OCI-LY1 (cell line): ENCODE measurements around the gene CAMTA1.

Experiments used
- H2AFZ ChIP-seq: fragments of 200-600 bp; sonication (generic), shearing (Covaris generic); 2 replicates; pipeline ENCODE4 v1.6.0; 2014; ENCODE audit warnings: antibody characterized with exemption, mild to moderate bottlenecking, low read length
- H3F3A ChIP-seq: fragments of 200-600 bp; sonication (generic), shearing (Covaris generic); 2 replicates; pipeline ENCODE4 v1.6.0; 2014; ENCODE audit warnings: mild to moderate bottlenecking, antibody characterized with exemption, low read length, moderate library complexity; ENCODE audit not compliant: insufficient read depth
- H3K27ac ChIP-seq: fragments of 200-600 bp; sonication (generic); 2 replicates; pipeline ENCODE4 v1.5.1; 2014; ENCODE audit warnings: low read length, mixed run types, mild to moderate bottlenecking, low read depth; ENCODE audit not compliant: poor library complexity, severe bottlenecking
- H3K27me3 ChIP-seq: fragments of 200-600 bp; sonication (generic); 2 replicates; pipeline ENCODE4 v1.6.0; 2014; ENCODE audit warnings: antibody characterized with exemption, mild to moderate bottlenecking, low read length, moderate library complexity; ENCODE audit not compliant: insufficient read depth
- H3K36me3 ChIP-seq: fragments of 200-600 bp; sonication (generic); 2 replicates; pipeline ENCODE4 v1.6.1; 2014; ENCODE audit warnings: mild to moderate bottlenecking, antibody characterized with exemption, low read length, moderate library complexity, mixed read lengths; ENCODE audit not compliant: insufficient read depth
- H3K4me1 ChIP-seq: fragments of 200-600 bp; sonication (generic); 2 replicates; pipeline ENCODE4 v1.5.1; 2014; ENCODE audit warnings: mild to moderate bottlenecking, low read length, moderate library complexity; ENCODE audit not compliant: insufficient read depth, severe bottlenecking
- H3K4me2 ChIP-seq: fragments of 200-600 bp; sonication (generic), shearing (Covaris generic); 2 replicates; pipeline ENCODE4 v1.6.1; 2014; ENCODE audit warnings: low read length
- H3K4me3 ChIP-seq: fragments of 200-600 bp; sonication (generic); 2 replicates; pipeline ENCODE4 v1.5.1; 2014; ENCODE audit warnings: low read length, low read depth, mild to moderate bottlenecking, mixed read lengths; ENCODE audit not compliant: poor library complexity, severe bottlenecking
- H3K79me2 ChIP-seq: fragments of 200-600 bp; shearing (Covaris generic); 2 replicates; pipeline ENCODE4 v1.6.1; 2016; ENCODE audit warnings: mixed run types, low read length, mixed read lengths; ENCODE audit not compliant: insufficient read depth
- H3K9ac ChIP-seq: fragments of 200-600 bp; sonication (generic), shearing (Covaris generic); 2 replicates; pipeline ENCODE4 v1.6.1; 2014; ENCODE audit warnings: mild to moderate bottlenecking, low read length, mixed read lengths
- H3K9me2 ChIP-seq: fragments of 200-600 bp; sonication (generic), shearing (Covaris generic); 2 replicates; pipeline ENCODE4 v1.6.1; 2014; ENCODE audit warnings: low read depth, mild to moderate bottlenecking, low read length, mixed read lengths
- H3K9me3 ChIP-seq: fragments of 200-600 bp; shearing (Covaris generic); 2 replicates; pipeline ENCODE4 v1.6.1; 2014; ENCODE audit warnings: low read length, mixed read lengths
- H4K20me1 ChIP-seq: fragments of 200-600 bp; sonication (generic), shearing (Covaris generic); 2 replicates; pipeline ENCODE4 v1.6.0; 2016; ENCODE audit warnings: mild to moderate bottlenecking, low read length; ENCODE audit not compliant: insufficient read depth
- EZH2 ChIP-seq: fragments of 200-600 bp; sonication (generic), shearing (Covaris generic); IDR thresholded peaks from 2 replicates; pipeline ENCODE4 v1.8.0; 2017; ENCODE audit warnings: borderline replicate concordance, mixed run types, mild to moderate bottlenecking, antibody characterized with exemption, low read length, moderate library complexity, mixed read lengths
- TF ChIP-seq, protein P1 (sequence below): fragments of 200-600 bp; sonication (generic), shearing (Covaris generic); IDR thresholded peaks from 2 replicates; pipeline ENCODE4 v1.5.1; 2017; ENCODE audit warnings: mild to moderate bottlenecking, antibody characterized with exemption, low read length, moderate library complexity, mixed read lengths

Gene CAMTA1

DNA sequence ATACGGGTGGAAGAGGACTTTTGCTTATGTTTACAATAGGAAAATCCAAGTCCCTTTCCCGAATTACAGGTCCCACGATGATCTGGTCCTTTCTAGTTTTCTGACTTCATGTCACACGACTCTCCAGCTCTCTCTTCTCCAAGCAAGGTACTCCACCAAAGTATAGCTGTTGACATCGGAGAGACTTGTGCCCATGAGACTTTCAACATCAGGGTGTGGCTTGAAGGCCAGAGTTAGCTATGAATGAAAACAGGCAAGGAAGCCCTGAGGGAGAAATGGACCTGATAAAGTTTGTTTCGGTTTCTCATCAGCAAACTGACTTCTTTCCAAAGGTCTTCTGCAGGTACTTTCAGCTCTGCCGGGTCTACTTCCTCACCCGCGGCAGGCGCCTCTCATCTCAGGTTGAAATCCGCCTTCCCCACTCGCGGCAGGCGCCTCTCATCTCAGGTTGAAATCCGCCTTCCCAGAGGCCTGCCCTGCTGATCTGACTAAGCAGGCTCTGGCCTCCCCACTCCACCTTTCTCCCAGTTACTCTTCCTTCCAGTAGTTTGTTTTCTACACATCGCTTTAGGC lies 996.8 kb downstream of the CAMTA1 start:
- Histone ChIP-seq H3K79me2 (no peaks in the 10 kb centered on the region), H2AFZ (no peak overlapping the region), H3K9me2 (no peaks in the 10 kb centered on the region), H4K20me1 (no peaks in the 10 kb centered on the region), H3K9ac (no peak overlapping the region; the same call in 1 of the 2 replicates), H3F3A (no peaks in the 10 kb centered on the region), H3K4me3 (no peak overlapping the region), H3K27ac (no peak overlapping the region), H3K4me1 (peaks cover 16% of the 10 kb centered on the region), H3K36me3 (peaks cover 34% of the 10 kb centered on the region), H3K9me3 (no peaks in the 10 kb centered on the region), H3K4me2 (no peak overlapping the region; the same call in 1 of the 2 replicates), H3K27me3 (no peaks in the 10 kb centered on the region)
- TF ChIP-seq EZH2: no peak

DNA sequence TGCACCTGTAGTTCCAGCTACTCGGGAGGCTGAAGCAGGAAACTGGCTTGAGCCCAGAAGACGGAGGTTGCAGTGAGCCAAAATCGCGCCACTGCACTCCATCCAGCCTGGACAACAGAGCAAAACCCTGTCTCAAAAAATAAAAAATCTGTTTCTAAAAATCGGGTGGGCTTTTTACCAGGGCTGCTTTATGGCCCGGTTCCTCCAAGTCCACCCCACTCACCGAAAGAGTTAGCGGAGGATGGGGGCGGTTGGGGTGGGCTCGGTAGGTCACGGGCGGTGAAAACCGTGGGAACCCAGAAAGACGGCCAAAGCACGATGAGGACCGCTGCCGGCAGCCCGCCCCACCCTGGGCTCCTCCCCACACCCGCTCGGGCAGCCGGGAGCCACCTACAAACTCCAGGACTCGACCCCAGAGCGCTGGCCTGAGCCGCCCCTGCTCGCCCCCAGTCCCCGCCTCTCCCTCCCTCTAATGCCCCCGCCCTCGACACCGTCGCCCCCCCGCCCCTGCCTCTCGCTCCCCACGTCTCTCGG lies 998.0 kb downstream of the CAMTA1 start:
- H3F3A ChIP-seq: no peaks in the 10 kb centered on the region
- H3K27me3 ChIP-seq: no peaks in the 10 kb centered on the region
- no peak overlapping the region for H2AFZ ChIP-seq
- no peaks in the 10 kb centered on the region for H3K9me3 ChIP-seq
- H4K20me1 ChIP-seq: no peaks in the 10 kb centered on the region
- no peak overlapping the region for H3K27ac ChIP-seq
- peaks cover 16% of the 10 kb centered on the region for H3K4me1 ChIP-seq
- H3K9ac ChIP-seq: peak overlapping the region; percentile 53; the same call in 1 of the 2 replicates
- H3K9me2 ChIP-seq: no peaks in the 10 kb centered on the region
- H3K4me2 ChIP-seq: peak overlapping the region; percentile 65
- no peaks in the 10 kb centered on the region for H3K79me2 ChIP-seq
- TF ChIP-seq EZH2: no peak
- TF ChIP-seq, protein P1, sequence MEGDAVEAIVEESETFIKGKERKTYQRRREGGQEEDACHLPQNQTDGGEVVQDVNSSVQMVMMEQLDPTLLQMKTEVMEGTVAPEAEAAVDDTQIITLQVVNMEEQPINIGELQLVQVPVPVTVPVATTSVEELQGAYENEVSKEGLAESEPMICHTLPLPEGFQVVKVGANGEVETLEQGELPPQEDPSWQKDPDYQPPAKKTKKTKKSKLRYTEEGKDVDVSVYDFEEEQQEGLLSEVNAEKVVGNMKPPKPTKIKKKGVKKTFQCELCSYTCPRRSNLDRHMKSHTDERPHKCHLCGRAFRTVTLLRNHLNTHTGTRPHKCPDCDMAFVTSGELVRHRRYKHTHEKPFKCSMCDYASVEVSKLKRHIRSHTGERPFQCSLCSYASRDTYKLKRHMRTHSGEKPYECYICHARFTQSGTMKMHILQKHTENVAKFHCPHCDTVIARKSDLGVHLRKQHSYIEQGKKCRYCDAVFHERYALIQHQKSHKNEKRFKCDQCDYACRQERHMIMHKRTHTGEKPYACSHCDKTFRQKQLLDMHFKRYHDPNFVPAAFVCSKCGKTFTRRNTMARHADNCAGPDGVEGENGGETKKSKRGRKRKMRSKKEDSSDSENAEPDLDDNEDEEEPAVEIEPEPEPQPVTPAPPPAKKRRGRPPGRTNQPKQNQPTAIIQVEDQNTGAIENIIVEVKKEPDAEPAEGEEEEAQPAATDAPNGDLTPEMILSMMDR: no peak
- H3K36me3 ChIP-seq: peaks cover 21% of the 10 kb centered on the region
- peak overlapping the region; percentile 66 for H3K4me3 ChIP-seq

DNA sequence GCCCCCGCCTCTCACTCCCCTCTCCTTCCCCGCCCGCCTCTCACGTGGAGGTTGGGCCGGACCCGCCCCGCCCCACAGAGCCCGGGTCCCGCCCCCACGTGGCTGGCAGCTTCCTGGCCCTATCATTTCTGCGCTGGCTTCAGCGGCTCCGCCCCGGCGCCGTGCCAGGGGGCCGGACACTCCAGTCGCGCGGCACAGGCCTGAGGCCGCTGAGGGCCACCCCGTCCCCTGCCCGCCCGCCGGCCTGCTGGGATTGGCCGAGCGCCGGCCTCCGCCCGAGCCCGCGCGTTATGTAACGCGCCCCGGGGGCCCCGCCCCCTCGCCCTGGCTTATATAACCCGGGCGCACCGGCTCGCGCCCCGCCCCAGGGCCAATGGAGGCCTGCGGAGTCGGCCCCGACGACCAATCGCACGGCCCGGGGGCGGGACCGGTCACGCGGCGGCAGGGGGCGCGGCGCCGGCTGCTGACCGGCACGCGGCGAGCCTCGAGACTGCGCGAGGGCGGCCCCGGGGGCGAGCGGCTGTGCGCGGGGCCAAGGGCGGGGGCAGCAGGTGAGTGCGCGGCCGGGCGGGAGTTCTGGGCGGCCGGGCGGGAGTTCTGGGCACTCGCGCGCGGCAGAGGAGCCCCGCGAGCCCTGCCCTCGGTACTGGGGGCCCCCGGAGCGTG lies 998.7 kb downstream of the CAMTA1 start, which contains the start of gene PER3:
PER3 (plus strand) TSS at position 466 of the 666 bp plus-strand sequence. CDS start 587 bp downstream, outside the sequence.
- peak within 1 kb of the TSS; percentile 53; the same call in 1 of the 2 replicates for H3K9ac ChIP-seq
- peak within 1 kb of the TSS; percentile 66 for H3K4me3 ChIP-seq
- no peaks in the 10 kb centered on the region for H3K9me2 ChIP-seq
- H3K36me3 ChIP-seq: peaks cover 17% of the 10 kb centered on the region; the same call in 1 of the 2 replicates
- peak within 1 kb of the TSS; percentile 65 for H3K4me2 ChIP-seq
- TF ChIP-seq, protein P1: no peak
- no peak for TF ChIP-seq EZH2
- H3K27me3 ChIP-seq: no peaks in the 10 kb centered on the region
- peaks cover 16% of the 10 kb centered on the region for H3K4me1 ChIP-seq
- H2AFZ ChIP-seq: no peak within 1 kb of the TSS
- H3K79me2 ChIP-seq: no peaks in the 10 kb centered on the region
- no peaks in the 10 kb centered on the region for H3F3A ChIP-seq
- no peaks in the 10 kb centered on the region for H4K20me1 ChIP-seq
- H3K9me3 ChIP-seq: no peaks in the 10 kb centered on the region
- H3K27ac ChIP-seq: no peak within 1 kb of the TSS
